Effector CD4-positive, alpha-beta T cell (primary cell): ENCODE measurements around the gene ILDR1. TPM values are rescaled to one million over a fixed set of nuclear protein-coding genes. Genes with fewer than 3 reads are reported as not detected.
"Not testable (repeated sequence)": the region's sequence is repeated elsewhere in the genome, so short reads cannot be mapped to it uniquely, and the experiment has no call there.

Experiments used
- DNase-seq: peaks from one replicate; pipeline ENCODE4 v3.0.0-alpha.2; 2020
- total RNA-seq: gene quantifications from one replicate; lab custom pipeline; 2026; lab: John Stamatoyannopoulos, UW

ILDR1 gene
- total RNA-seq = not detected

DNA sequence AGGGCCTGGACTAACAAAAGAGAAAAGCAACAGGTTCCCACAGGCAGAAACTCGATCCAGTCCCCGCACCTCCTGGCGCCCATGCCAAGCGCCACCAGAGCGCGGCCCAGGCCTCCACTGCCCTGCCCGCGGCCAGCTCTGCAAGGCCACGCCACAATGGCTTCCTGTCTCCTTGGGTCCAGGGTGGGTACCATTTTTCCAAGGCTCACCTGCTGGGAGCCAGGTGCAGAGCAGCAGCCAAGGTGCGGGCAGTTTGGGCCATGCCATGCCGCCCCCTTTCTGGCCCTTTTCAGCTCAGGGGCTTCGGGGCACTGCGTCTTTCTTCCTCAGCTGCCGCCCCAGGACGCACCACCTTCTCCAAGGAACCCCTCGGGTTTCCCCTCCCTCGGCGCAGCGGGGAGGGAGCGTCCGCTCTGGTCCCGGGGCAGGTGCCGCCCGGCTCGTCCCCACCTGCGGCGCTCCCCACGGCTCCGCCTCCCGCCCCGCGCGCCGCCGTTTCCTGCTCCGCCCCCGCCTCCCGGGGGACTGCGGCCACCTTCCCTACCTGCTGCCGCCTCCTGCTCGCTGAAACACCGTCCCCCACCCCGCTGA is at the start of gene ILDR1:
TSS of gene ILDR1 (minus strand) at position 437 of the 591 bp plus-strand sequence. CDS start at position 267, 170 bp downstream.
- DNase-seq = no peak

DNA sequence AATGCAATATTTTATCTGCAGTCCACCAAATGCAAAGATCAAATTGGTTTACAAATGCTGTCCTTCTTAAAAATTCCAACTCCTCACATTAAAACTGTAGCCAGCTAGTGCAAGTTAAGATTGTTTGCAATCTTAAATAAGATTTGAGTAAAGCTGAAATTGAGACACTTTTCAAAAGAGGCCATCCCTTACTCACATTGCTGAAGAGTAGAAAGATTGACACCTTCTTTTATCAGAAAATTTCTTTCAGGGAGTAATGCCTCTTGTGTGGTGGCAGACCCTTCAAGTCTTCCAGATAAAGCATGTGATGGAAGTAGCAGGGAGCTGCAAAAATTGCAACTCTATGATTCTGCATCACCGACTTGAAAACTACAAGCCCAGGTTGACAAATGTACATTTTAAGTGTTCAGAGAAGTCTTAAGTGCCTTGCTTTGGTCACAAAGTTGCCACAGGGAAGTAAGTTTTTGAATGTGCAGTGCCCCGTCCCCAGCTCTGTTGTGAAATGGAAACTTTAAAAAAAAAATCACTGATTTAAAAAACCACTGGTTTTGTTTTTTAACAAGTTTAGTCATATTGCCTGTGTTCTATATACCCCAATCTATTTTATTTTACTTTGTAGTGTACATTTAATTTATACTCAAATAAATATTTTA is 45.7 kb upstream of the ILDR1 start:
- no peak for DNase-seq

- no peak for DNase-seq
Observed at GRCh38 chr3:122067214-122067550, 45.1 kb upstream of the ILDR1 start.

GRCh38 chr3:122066331-122067213 is 44.5 kb upstream of the ILDR1 start:
- no peak for DNase-seq

DNA sequence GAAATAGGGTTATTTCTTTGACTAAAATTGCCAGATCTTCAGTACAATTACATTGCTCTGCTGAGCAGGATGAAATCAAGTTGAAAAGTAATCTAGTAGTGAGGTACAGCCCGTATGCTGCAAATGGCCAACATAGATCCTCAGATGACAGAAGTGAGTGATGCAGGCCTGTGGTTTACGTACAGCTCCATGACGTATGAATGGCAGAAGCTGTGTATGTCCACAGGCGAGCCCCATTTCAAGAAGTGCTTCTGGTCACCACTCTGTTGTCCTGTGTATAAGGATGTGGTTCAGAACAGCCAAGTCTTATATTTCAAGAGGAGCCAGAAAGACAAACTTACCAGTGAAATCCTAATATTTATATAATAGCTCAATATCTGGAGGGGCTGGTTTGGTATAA is 42.3 kb upstream of the ILDR1 start:
- no peak for DNase-seq

DNA sequence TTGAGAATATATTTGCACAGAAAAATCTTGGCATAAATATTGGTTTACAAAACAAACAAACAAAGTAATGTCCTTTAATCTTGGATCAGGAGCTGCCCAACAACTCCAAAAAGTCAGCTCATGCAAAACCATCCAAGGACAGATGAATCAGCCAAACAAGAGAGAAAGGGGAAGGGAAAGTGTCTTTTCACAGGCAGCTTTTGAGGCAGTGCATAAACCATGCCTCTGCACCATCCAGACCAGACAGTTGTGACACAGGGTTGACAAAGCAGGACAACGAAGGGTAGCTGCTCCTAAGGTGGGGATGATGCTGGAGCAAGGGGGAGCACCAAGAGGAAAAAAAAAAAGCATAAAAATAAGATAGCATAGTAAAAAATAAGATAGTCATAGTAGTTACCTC is 41.9 kb upstream of the ILDR1 start:
- DNase-seq = no peak

DNA sequence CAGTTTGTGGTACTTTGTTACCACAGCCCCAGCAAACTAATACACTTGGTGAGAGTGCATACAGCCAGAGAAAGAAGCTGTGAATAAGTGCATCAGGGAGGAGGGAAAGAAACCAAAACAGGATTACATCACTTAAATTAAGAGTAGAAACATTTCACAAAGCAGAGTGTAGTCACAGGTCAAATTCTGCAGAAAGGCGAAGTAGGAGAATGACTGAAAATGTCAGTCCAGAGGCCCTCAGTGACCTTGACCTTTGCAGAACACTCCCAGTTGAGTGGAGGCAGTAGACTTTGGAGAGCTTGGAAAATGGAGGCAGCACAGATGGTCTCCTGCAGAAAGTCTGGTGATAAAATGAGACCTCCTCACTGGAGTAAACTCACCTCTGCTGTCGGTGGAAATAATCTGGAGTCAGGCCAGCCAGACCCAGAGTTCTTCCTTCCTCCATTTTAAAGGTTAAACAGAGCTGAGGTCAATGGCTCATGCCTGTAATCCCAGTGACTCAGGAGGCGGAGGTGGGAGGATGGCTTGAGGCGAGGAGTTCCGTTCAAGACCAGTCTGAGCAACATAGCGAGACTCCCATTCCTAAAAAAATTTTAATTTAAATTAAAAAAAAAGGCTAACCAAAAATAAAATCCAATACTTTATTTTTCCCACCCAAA is 38.1 kb upstream of the ILDR1 start:
- DNase-seq = no peak

- DNase-seq = no peak
Observed at GRCh38 chr3:122058294-122058693, 36.2 kb upstream of the ILDR1 start.

DNA sequence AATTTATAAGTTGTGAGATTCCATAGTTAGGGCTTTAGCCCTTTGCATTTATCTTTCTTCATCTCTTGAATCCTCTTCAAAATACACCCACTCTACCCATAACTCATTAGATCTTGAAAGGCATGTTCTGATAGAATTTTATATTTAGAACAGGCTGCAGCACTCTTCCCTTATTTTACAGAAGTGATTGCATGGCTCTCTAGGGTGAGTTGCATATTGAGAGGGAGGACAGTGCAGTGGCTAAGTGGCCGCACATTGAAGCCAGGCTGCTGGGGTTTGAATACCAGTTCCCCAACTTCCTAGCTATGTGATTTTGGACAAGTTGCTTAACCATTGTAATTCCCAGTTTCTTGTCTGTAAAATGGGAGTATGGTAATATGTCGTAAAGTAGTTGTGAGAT is 35.6 kb upstream of the ILDR1 start:
- no peak for DNase-seq

DNA sequence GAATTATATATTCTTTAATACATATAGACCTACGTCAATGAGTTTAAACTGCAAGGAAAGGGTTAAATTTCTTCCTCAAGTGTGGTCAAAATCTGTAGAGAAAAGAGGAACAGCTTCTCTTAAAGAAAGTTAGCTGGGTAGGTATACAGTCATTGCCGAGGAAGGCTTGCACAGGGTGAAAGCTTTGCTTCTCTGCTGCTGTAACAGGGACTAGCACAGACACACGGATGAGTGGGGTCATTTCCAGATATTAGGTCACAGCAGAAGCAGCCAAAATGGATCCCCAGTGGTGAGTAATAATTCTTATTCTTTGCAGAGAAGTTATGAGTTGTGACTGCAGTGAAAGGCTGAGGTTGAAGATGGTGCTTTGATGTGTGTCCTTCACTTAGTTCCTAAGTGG is 33.2 kb upstream of the ILDR1 start, which contains the start of gene CD86:
TSS of gene CD86 (plus strand) at position 148 of the 400 bp plus-strand sequence. CDS start at position 276, 128 bp downstream.
- DNase-seq = no peak

- DNase-seq = no peak
Observed at GRCh38 chr3:122052968-122053367, 30.9 kb upstream of the ILDR1 start.

DNA sequence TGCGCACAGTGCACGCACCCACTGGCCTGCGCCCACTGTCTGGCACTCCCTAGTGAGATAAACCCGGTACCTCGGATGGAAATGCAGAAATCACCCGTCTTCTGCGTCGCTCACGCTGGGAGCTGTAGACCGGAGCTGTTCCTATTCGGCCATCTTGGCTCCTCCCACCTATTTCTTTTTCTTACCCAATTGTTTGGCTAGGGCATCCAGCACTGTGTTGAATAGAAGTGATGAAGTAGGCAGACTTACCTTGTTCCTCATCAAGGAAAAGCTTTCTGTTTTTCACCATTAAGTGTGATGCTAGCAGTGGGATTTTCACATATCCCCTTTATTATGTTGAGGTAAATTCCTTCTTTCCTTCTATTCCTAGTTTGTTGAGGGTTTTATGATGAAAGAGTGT is 25.7 kb upstream of the ILDR1 start:
- not testable (repeated sequence) for DNase-seq

DNA sequence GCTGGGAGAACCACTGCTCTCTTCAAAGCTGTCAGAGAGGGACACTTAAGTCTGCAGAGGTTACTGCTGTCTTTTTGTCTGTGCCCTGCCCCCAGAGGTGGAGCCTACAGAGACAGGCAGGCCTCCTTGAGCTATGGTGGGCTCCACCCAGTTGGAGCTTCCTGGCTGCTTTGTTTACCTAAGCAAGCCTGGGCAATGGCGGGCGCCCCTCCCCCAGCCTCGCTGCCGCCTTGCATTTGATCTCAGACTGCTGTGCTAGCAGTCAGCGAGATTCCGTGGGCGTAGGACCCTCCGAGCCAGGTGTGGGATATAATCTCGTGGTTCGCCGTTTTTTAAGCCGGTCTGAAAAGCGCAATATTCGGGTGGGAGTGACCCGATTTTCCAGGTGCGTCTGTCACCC is 25.2 kb upstream of the ILDR1 start:
- DNase-seq = not testable (repeated sequence)

- no peak for DNase-seq
Observed at GRCh38 chr3:122033023-122033422, 11.0 kb upstream of the ILDR1 start.

GRCh38 chr3:122032531-122032930 is 10.5 kb upstream of the ILDR1 start:
- no peak for DNase-seq

DNA sequence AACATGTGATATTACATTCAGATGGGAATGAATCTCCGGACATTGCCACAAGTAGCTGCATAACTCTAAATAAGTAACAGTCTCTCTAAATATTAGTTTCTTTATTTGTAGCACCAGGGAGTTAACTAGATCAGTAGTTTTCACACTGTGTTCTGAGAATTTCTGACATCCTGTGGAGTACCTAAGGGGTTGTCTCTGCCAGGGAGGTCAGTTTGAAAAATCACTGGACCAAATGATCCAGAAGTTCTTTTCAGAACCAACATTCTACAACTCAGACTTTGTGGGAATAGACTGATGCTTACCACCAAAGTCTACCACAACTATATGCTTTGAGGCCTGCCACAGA is 9.0 kb upstream of the ILDR1 start:
- no peak for DNase-seq

DNA sequence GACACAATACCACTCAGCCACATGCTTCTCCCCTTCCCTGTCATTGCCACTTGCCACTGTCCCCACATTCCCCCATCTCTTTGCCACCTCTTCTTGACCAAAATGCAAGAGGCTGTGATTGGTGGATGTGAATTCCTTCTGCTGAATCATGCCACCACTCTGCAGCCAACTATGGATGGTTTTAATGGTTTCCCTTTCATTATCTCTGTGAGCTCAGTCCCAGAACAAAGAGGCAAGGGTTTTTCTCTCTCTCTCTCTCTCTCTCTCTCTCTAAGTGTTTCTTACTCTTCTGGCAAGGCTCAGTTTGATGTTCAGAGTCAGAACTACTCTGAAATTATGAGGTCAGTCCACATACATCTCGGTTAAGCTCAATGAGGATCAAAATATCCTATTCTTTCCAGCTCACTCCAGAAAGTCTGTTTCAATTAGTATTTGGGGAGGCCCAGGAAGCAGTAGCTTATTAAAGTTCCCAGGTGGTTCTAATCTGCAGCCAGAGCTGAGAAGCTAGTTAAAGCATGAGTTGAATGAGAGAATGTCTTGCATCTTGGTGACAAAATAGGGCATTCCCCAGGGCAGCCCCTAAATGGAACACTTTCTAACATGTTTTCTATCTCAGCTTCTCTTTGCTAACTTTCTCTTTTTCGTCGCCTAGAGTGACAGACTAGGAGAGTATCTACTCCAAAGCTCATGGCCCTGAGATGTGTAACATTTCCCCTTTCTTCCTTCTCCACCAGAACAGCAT is 8.5 kb upstream of the ILDR1 start:
- DNase-seq = no peak

DNA sequence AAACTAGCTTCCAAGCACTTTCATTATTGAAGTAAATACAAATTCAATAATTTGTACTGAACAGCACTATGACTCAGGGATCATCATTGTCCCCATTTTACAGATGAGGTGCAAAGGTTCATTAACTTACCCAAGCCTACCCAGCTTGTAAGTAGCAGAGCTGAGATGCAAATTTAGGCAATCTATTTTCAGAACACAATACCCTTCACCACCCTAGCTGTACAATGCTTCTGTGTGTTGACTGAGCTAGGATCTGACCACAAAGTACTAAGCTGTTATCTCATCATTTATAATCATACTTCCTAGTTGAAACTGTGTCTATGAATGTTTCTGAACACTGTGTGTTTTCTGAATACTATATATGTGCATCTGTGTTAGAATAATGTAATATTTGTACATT is 3.2 kb upstream of the ILDR1 start:
- no peak for DNase-seq

DNA sequence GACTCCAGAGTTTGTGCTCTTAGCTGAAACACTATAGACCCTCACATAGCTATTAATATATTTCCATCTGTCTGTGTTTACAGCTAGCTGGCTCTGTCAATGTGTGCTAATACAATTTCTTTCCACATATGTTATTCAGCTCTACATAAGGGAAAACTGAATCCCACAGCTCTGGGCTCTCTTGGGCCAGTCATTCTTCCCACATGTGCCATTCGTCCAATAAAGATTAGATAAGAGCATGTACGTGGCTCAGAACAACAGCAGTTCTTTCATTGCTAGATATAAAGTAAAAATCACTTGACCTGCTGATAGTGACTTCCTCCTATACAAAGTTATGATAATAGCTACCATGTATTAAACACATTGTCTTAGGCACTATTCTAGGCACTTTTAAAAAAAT is 2.8 kb upstream of the ILDR1 start:
- no peak for DNase-seq

DNA sequence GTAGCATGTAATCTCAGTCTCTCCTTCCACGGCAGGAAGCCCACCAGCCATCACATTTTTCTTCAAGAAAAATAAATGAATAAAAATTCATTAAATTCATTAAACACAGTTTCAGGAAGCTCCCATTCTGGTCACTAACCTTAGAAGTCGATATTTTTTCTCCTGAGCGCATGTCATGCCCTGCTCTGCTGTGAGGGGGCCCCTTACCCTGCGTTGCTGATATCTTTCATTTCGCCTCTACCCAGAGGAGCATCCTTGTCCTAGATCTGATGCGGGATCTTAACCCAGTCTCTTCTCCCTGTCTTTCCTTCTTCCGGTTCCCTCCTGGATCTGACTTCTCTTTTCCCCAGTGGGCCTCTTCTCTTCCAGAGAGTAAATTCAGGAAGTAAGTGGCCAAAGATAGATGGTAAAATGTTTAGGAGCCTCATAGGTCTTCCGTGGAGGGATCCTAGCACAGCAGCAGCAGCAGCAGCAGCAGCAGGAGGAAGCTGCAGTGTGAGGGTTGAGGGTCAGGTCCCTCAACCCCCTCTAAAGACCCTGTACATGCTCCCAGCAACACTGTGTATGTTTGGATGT is 1.4 kb upstream of the ILDR1 start:
- DNase-seq = no peak

DNA sequence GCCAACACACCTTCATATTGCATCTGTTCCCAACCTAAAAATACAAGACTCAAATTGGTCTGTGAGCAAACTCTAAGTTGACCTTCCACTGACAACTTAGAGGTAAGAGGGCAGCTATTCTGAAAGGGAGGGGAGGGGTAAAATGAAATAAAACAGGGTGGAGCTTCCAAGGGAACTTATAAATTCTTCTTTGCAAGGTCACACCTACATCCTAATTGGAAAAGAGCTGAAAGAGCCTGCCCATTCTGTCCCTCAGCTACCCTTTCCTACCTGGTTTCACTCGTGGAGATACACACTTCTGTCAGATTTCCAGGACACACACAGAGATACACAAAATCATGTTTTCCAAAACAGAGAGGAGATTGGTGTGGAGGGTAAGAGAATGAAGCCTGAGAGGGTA is 1.0 kb downstream of the ILDR1 start:
- DNase-seq = no peak

GRCh38 chr3:122019493-122019892 is 2.6 kb downstream of the ILDR1 start:
- DNase-seq = no peak
